ENCODE measurements around the gene MAL. TPM values are rescaled to one million over a fixed set of nuclear protein-coding genes. Genes with fewer than 3 reads are reported as not detected.

Gene MAL
- total and polyA plus RNA-seq, 2 of the 13 experiments (the other 11 are each of a cell fraction or from before 2014, with no cell fraction given) = not detected

GRCh38 chr2:95076705-95077529 lies 51.4 kb downstream of the MAL start (continued):
- TF ChIP-seq ZBTB33 (CRISPR knock-in tag; IDR thresholded peaks at IDR 0.05) (peak; percentile 40; the same call in 1 of the 2 replicates), TIGD3 (CRISPR knock-in tag; IDR thresholded peaks at IDR 0.05; ENCODE audit: borderline replicate concordance) (no peak), ELF4 (CRISPR knock-in tag; IDR thresholded peaks at IDR 0.05; ENCODE audit: borderline replicate concordance) (no peak), ZNF564 (CRISPR knock-in tag; IDR thresholded peaks at IDR 0.05) (no peak), ATF7-NPFF (CRISPR knock-in tag; IDR thresholded peaks at IDR 0.05; ENCODE audit: low read depth) (0 out of 2 replicates have a peak, but pooled peaks have one; percentile 48), KAT2B (IDR thresholded peaks at IDR 0.05; ENCODE audit: borderline replicate concordance, low read depth, low read length) (no peak), ZNF75D (CRISPR knock-in tag; IDR thresholded peaks at IDR 0.05; ENCODE audit: borderline replicate concordance) (no peak), HOXA9 (CRISPR knock-in tag; IDR thresholded peaks at IDR 0.05; ENCODE audit: borderline replicate concordance) (no peak), ZNF572 (CRISPR knock-in tag; IDR thresholded peaks at IDR 0.05) (0 out of 2 replicates have a peak, but pooled peaks have one; percentile 23), ZMAT5 (CRISPR knock-in tag; IDR thresholded peaks at IDR 0.05; ENCODE audit: borderline replicate concordance, low read depth) (no peak), ZSCAN29 (CRISPR knock-in tag; conservative IDR thresholded peaks at IDR 0.05) (no peak), MLLT10 (CRISPR knock-in tag; IDR thresholded peaks at IDR 0.05) (no peak), ZNF256 (CRISPR knock-in tag; conservative IDR thresholded peaks at IDR 0.05) (no peak), ZBTB39 (CRISPR knock-in tag; IDR thresholded peaks at IDR 0.05) (peak; percentile 24; the same call in 1 of the 2 replicates), MTA3 (CRISPR knock-in tag; IDR thresholded peaks at IDR 0.05) (no peak), MXD3 (CRISPR knock-in tag; IDR thresholded peaks at IDR 0.05) (no peak), RARA (CRISPR knock-in tag; IDR thresholded peaks at IDR 0.05) (no peak)

Data from HepG2 (cell line).